HepG2 (cell line): ENCODE measurements around the gene STIM1. TPM values are rescaled to one million over a fixed set of nuclear protein-coding genes. Genes with fewer than 3 reads are reported as not detected.

Source experiments
- ATAC-seq: fragments of 200-7000 bp; cut with Tn5 transposase; 3 replicates; pipeline ENCODE4 v1.9.1; 2020; ENCODE audit warnings: mild to moderate bottlenecking, moderate library complexity
- BruUV-seq: library from RNA; stranded (reverse); fragments of 400-500 nt; replicated peaks from 2 replicates; lab custom pipeline; 2021; lab: Mats Ljungman, UMichigan
- CTCF ChIA-PET: fragments of 300-600 bp; formaldehyde crosslinking; extraction: SDS; loops from one replicate; lab custom pipeline; 2021; ENCODE audit warnings: low total read pairs, inconsistent platforms, low intra/inter-chr PET ratio; lab: Yijun Ruan, JAX
- POLR2A ChIA-PET: fragments of 350-600 bp; sonication (Branson Sonifier 250); formaldehyde crosslinking; loops from one replicate; lab custom pipeline; 2020; ENCODE audit warnings: antibody characterized with exemption, inconsistent platforms; lab: Yijun Ruan, JAX
- DNase-seq: peaks from one replicate; pipeline ENCODE4 v3.0.0-alpha.2; 2015; ENCODE audit warnings: low spot score
- FAIRE-seq: peaks from 3 replicates; lab custom pipeline; 2011; peaks lifted over from hg19 to GRCh38; lab: Jason Lieb, UNC
- H2AFZ ChIP-seq: one replicate; pipeline ENCODE4 v1.6.1; 2011; ENCODE audit warnings: low read length, inconsistent platforms
- H3K27ac ChIP-seq: fragments of 300-600 bp; 3 replicates; pipeline ENCODE4 v1.8.0; 2011; ENCODE audit warnings: mixed run types, mild to moderate bottlenecking, mixed read lengths, low read length, inconsistent platforms; ENCODE audit not compliant: insufficient read depth; ENCODE audit errors: extremely low read length
- H3K27me3 ChIP-seq, 2 experiments: fragments of 200-600 bp in 1 of 2; 2 replicates in 1 of 2; 3 replicates in 1 of 2; pipeline versions ENCODE4 v1.6.0 to v1.8.0; 2011; ENCODE audit warnings: low read length in 2 of 2, mild to moderate bottlenecking in 2 of 2, moderate library complexity in 2 of 2, inconsistent platforms in 1 of 2; ENCODE audit not compliant: insufficient read depth in 2 of 2, control insufficient read depth in 1 of 2
- H3K36me3 ChIP-seq, 2 experiments: fragments of 200-600 bp in 1 of 2; replicated peaks in 1 of 2; 2 replicates in 1 of 2; 3 replicates in 1 of 2; pipeline versions ENCODE4 v1.5.1 to v1.8.0; 2011; ENCODE audit warnings: low read length in 2 of 2, inconsistent platforms in 1 of 2; ENCODE audit not compliant: insufficient read depth in 2 of 2, control insufficient read depth in 1 of 2
- H3K4me1 ChIP-seq: 2 replicates; pipeline ENCODE4 v1.5.1; 2012; ENCODE audit warnings: low read length, inconsistent platforms; ENCODE audit not compliant: insufficient read depth
- H3K4me2 ChIP-seq: 2 replicates; pipeline ENCODE4 v1.6.0; 2011; ENCODE audit warnings: low read depth, low read length, inconsistent platforms
- H3K4me3 ChIP-seq, 3 experiments: fragments of 200-600 bp in 1 of 3; sonication (generic), shearing (Covaris generic) in 1 of 3; replicated peaks in 1 of 3; 2 replicates each; pipeline ENCODE4 v1.5.1; 2011 to 2016; ENCODE audit warnings: low read length in 3 of 3, inconsistent platforms in 2 of 3, low read depth in 2 of 3, mild to moderate bottlenecking in 2 of 3, control low read depth in 1 of 3, mixed read lengths in 1 of 3; ENCODE audit not compliant: insufficient read depth in 1 of 3
- H3K79me2 ChIP-seq: one replicate; pipeline ENCODE4 v1.6.1; 2011; ENCODE audit warnings: low read length, inconsistent platforms; ENCODE audit not compliant: insufficient read depth
- H3K9ac ChIP-seq: 2 replicates; pipeline ENCODE4 v1.6.0; 2011; ENCODE audit warnings: mild to moderate bottlenecking, low read depth, low read length, inconsistent platforms; ENCODE audit not compliant: insufficient read depth
- H3K9me3 ChIP-seq: 2 replicates; pipeline ENCODE4 v1.5.1; 2012; ENCODE audit warnings: mild to moderate bottlenecking, low read length
- H4K20me1 ChIP-seq: 2 replicates; pipeline ENCODE4 v1.6.0; 2011; ENCODE audit warnings: inconsistent platforms, mild to moderate bottlenecking, low read length, moderate library complexity; ENCODE audit not compliant: insufficient read depth
- CEBPG ChIP-seq: IDR thresholded peaks from 2 replicates; pipeline ENCODE4 v1.6.1; 2016
- FOXO1 ChIP-seq: sonication (generic); formaldehyde crosslinking; IDR thresholded peaks from 2 replicates; pipeline ENCODE4 v1.4.0; 2020; ENCODE audit warnings: missing genetic modification reagents
- SAFB2 ChIP-seq: sonication (generic); formaldehyde crosslinking; IDR thresholded peaks from 2 replicates; pipeline ENCODE4 v1.5.1; 2020; ENCODE audit warnings: missing genetic modification reagents, low read depth, mild to moderate bottlenecking, borderline replicate concordance
- SATB2 ChIP-seq: sonication (generic); formaldehyde crosslinking; IDR thresholded peaks from 2 replicates; pipeline ENCODE4 v1.5.0; 2020; ENCODE audit warnings: missing genetic modification reagents
- SNAPC4 ChIP-seq: sonication (generic); formaldehyde crosslinking; IDR thresholded peaks from 2 replicates; pipeline ENCODE4 v1.4.0; 2020; ENCODE audit warnings: mild to moderate bottlenecking, missing genetic modification reagents
- ZBTB20 ChIP-seq: sonication (generic); formaldehyde crosslinking; IDR thresholded peaks from 2 replicates; pipeline ENCODE4 v1.8.1; 2023; ENCODE audit warnings: missing genetic modification reagents, low read depth, mild to moderate bottlenecking, borderline replicate concordance
- ZFP91 ChIP-seq: sonication (generic); formaldehyde crosslinking; IDR thresholded peaks from 2 replicates; pipeline ENCODE4 v1.9.0; 2022; ENCODE audit warnings: missing genetic modification reagents, mild to moderate bottlenecking, borderline replicate concordance
- ZNF136 ChIP-seq: sonication (generic); formaldehyde crosslinking; IDR thresholded peaks from 2 replicates; pipeline ENCODE4 v1.8.1; 2022; ENCODE audit warnings: low read depth, mild to moderate bottlenecking, moderate library complexity, missing genetic modification reagents
- ZNF557 ChIP-seq: sonication (generic); formaldehyde crosslinking; IDR thresholded peaks from 2 replicates; pipeline ENCODE4 v1.4.0; 2020; ENCODE audit warnings: missing genetic modification reagents
- ZNF574 ChIP-seq: sonication (generic); formaldehyde crosslinking; IDR thresholded peaks from 2 replicates; pipeline ENCODE4 v1.4.0; 2020; ENCODE audit warnings: missing genetic modification reagents
- ZNF678 ChIP-seq: sonication (generic); formaldehyde crosslinking; IDR thresholded peaks from 2 replicates; pipeline ENCODE4 v1.4.0; 2020; ENCODE audit warnings: mild to moderate bottlenecking, missing genetic modification reagents
- WGBS: methylation state at CpG from one replicate; pipeline ENCODE4 v1.1.6; 2017; ENCODE audit warnings: low lambda C conversion rate; 5-methylcytosine and 5-hydroxymethylcytosine counted together
- in situ Hi-C: cut with HindIII; loops from 2 replicates; pipeline ENCODE4 v1.10.0; 2017; ENCODE audit warnings: low pct_unique_long_range_greater_than_20kb; ENCODE audit not compliant: extremely low pct_ligation_motif_present
- intact Hi-C: fragments of 100-400 bp; cut with micrococcal nuclease; formaldehyde crosslinking; loops from one replicate; pipeline ENCODE4 v1.10.0; 2022; ENCODE audit not compliant: unreplicated experiment
- polyA plus RNA-seq, 8 experiments: library from polyadenylated mRNA; depleted of rRNA in 3 of 8; stranded (reverse) in 7 of 8; unstranded in 1 of 8; fragments of >200 nt; fragmentation: Illumina TruSeq in 4 of 8; extraction: Trizol in 4 of 8; gene quantifications; 2 replicates each; pipeline versions ENCODE4 v1.2.1 to v1.2.3, GENCODE V29; 2011 to 2016; ENCODE audit warnings: low read depth in 4 of 8, missing spikeins in 1 of 8, mixed read lengths in 1 of 8; ENCODE audit not compliant: insufficient read depth in 1 of 8
- total RNA-seq, 5 experiments: library from RNA; depleted of rRNA; stranded (reverse); fragments of >200 nt; fragmentation: Illumina TruSeq; extraction: Trizol; gene quantifications; 2 replicates each; pipeline ENCODE4 v1.2.3, GENCODE V29; 2016; ENCODE audit warnings: low read depth in 1 of 5
- TF ChIP-seq, protein P1 (sequence below): sonication (generic); formaldehyde crosslinking; IDR thresholded peaks from 2 replicates; pipeline ENCODE4 v1.4.0; 2020; ENCODE audit warnings: missing genetic modification reagents, mild to moderate bottlenecking, borderline replicate concordance

STIM1 gene
- total and polyA plus RNA-seq, 2 of the 13 experiments (the other 11 are each of a cell fraction or from before 2014, with no cell fraction given): 19.2 to 28.5 TPM

DNA sequence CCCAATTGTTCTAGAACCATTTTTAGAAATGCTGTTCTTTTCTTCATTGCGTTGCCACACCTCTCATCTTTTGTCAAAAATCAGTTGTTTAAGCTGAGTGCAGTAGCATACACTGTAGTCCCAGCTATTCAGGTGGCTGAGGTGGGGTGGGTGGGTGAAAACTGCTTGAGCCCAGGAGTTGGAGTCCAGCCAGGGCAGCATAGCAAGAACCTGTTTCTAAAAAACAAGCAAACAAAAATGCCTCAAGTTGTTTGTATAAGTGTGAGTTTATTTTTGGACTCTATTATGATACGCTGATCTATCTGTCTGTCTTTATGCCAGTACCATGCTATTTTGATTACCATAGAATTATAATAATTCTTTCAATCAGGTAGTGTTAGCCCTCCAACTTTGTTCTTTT lies 176.6 kb downstream of the STIM1 start:
- no peak for DNase-seq
- 100% methylated on average over 2 of the region's 2 CpGs for WGBS
- Histone ChIP-seq H3K9me3 (peaks cover 4% of the 10 kb centered on the region; the same call in 1 of the 2 replicates), H4K20me1 (no peaks in the 10 kb centered on the region), H3K4me3 (no peak overlapping the region), H3K4me1 (peaks cover 10% of the 10 kb centered on the region), H3K4me2 (no peak overlapping the region), H3K9ac (no peak overlapping the region), H3K27ac (no peak overlapping the region), H3K27me3 (no peaks in the 10 kb centered on the region), H2AFZ (no peak overlapping the region), H3K79me2 (no peaks in the 10 kb centered on the region), H3K36me3 (no peaks in the 10 kb centered on the region)
- intact Hi-C loops: no loop called here
- no peak for FAIRE-seq
- no TSS peak for BruUV-seq
- in situ Hi-C loops: no loop called here
- POLR2A ChIA-PET: no interaction called here
- CTCF ChIA-PET: no interaction called here
- no peak for ATAC-seq
- TF ChIP-seq ZNF574 (CRISPR knock-in tag) (no peak), SNAPC4 (no peak), CEBPG (no peak), SATB2 (CRISPR knock-in tag) (no peak), SAFB2 (no peak), ZFP91 (CRISPR knock-in tag) (no peak), FOXO1 (CRISPR knock-in tag) (no peak), ZBTB20 (CRISPR knock-in tag) (no peak), ZNF557 (no peak), ZNF678 (CRISPR knock-in tag) (no peak), ZNF136 (CRISPR knock-in tag) (no peak)
- TF ChIP-seq, protein P1, sequence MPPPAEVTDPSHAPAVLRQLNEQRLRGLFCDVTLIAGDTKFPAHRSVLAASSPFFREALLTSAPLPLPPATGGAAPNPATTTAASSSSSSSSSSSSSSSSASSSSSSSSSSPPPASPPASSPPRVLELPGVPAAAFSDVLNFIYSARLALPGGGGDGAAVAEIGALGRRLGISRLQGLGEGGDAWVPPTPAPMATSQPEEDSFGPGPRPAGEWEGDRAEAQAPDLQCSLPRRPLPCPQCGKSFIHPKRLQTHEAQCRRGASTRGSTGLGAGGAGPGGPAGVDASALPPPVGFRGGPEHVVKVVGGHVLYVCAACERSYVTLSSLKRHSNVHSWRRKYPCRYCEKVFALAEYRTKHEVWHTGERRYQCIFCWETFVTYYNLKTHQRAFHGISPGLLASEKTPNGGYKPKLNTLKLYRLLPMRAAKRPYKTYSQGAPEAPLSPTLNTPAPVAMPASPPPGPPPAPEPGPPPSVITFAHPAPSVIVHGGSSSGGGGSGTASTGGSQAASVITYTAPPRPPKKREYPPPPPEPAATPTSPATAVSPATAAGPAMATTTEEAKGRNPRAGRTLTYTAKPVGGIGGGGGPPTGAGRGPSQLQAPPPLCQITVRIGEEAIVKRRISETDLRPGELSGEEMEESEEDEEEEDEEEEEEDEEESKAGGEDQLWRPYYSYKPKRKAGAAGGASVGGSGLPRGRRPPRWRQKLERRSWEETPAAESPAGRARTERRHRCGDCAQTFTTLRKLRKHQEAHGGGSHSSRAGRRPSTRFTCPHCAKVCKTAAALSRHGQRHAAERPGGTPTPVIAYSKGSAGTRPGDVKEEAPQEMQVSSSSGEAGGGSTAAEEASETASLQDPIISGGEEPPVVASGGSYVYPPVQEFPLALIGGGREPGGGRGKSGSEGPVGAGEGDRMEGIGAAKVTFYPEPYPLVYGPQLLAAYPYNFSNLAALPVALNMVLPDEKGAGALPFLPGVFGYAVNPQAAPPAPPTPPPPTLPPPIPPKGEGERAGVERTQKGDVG (CRISPR knock-in tag): no peak
